ENCODE results near the gene MROH8. TPM values are rescaled to one million over a fixed set of nuclear protein-coding genes. Genes with fewer than 3 reads are reported as not detected.

MROH8 gene
- total RNA-seq, 1 experiment from 2014 or later: 1.8 TPM

DNA sequence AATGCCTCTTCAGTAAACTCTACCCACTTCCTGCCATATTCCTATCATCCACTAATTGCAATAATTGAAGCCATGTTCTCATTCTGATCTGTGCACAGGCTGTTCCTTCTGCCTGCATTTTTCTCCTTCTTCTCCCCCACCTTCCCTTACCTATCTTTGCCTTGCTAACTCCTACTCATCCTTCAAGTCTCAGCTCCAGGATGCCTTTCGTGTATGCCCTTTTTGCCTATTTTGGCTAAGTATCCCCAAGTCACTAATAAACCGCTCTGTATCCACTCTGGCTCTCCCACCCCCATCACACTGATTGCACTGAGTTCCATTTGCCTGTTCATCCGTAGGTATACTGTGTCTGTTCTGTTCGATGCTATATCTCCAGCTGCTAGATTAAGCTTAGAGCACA is 6.5 kb downstream of the MROH8 start:
- Histone ChIP-seq H3K4me3 (ENCODE audit: low read depth in 2 of 2, low read length in 2 of 2) (no peak overlapping the region), H3K27me3 (ENCODE audit: control insufficient read depth, insufficient read depth, low read length) (no peaks in the 10 kb centered on the region), H3K9me3 (ENCODE audit: control insufficient read depth, insufficient read depth, low read depth, low read length) (no peaks in the 10 kb centered on the region), H3K4me1 (ENCODE audit: control insufficient read depth, insufficient read depth, low read length) (peaks cover 3% of the 10 kb centered on the region; the same call in 1 of the 2 replicates), H3K36me3 (ENCODE audit: control insufficient read depth, insufficient read depth, low read length) (no peaks in the 10 kb centered on the region), H3K27ac (ENCODE audit: low read length) (no peak overlapping the region)
- intact Hi-C loops (cut with micrococcal nuclease; ENCODE audit: unreplicated experiment) (no loop called here), in situ Hi-C loops (cut with HindIII; ENCODE audit: low pct_unique_long_range_greater_than_20kb, low sequenced_read_pairs) (no loop called here)
- TF ChIP-seq SIN3A (IDR thresholded peaks at IDR 0.05; ENCODE audit: borderline replicate concordance, insufficient read depth, low read depth, low read length): no peak
- no peak for TF ChIP-seq TCF7L2 (IDR thresholded peaks at IDR 0.05; ENCODE audit: low read depth, low read length)
- TF ChIP-seq, protein P1, sequence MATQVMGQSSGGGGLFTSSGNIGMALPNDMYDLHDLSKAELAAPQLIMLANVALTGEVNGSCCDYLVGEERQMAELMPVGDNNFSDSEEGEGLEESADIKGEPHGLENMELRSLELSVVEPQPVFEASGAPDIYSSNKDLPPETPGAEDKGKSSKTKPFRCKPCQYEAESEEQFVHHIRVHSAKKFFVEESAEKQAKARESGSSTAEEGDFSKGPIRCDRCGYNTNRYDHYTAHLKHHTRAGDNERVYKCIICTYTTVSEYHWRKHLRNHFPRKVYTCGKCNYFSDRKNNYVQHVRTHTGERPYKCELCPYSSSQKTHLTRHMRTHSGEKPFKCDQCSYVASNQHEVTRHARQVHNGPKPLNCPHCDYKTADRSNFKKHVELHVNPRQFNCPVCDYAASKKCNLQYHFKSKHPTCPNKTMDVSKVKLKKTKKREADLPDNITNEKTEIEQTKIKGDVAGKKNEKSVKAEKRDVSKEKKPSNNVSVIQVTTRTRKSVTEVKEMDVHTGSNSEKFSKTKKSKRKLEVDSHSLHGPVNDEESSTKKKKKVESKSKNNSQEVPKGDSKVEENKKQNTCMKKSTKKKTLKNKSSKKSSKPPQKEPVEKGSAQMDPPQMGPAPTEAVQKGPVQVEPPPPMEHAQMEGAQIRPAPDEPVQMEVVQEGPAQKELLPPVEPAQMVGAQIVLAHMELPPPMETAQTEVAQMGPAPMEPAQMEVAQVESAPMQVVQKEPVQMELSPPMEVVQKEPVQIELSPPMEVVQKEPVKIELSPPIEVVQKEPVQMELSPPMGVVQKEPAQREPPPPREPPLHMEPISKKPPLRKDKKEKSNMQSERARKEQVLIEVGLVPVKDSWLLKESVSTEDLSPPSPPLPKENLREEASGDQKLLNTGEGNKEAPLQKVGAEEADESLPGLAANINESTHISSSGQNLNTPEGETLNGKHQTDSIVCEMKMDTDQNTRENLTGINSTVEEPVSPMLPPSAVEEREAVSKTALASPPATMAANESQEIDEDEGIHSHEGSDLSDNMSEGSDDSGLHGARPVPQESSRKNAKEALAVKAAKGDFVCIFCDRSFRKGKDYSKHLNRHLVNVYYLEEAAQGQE (IDR thresholded peaks at IDR 0.05; ENCODE audit: insufficient read depth in 1 of 2, low read depth in 2 of 2, low read length in 1 of 2): no peak
- no peak for TF ChIP-seq POLR2AphosphoS5 (IDR thresholded peaks at IDR 0.05; ENCODE audit: low read depth, low read length)
- TF ChIP-seq, protein P2, sequence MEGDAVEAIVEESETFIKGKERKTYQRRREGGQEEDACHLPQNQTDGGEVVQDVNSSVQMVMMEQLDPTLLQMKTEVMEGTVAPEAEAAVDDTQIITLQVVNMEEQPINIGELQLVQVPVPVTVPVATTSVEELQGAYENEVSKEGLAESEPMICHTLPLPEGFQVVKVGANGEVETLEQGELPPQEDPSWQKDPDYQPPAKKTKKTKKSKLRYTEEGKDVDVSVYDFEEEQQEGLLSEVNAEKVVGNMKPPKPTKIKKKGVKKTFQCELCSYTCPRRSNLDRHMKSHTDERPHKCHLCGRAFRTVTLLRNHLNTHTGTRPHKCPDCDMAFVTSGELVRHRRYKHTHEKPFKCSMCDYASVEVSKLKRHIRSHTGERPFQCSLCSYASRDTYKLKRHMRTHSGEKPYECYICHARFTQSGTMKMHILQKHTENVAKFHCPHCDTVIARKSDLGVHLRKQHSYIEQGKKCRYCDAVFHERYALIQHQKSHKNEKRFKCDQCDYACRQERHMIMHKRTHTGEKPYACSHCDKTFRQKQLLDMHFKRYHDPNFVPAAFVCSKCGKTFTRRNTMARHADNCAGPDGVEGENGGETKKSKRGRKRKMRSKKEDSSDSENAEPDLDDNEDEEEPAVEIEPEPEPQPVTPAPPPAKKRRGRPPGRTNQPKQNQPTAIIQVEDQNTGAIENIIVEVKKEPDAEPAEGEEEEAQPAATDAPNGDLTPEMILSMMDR (IDR thresholded peaks at IDR 0.05): no peak
- DNase-seq (ENCODE audit: low read depth, low spot score) (no peak), ATAC-seq (no peak)
- ChIA-PET POLR2A (no interaction called here), CTCF (no interaction called here)
- BruUV-seq (replicated peaks): no TSS peak

DNA sequence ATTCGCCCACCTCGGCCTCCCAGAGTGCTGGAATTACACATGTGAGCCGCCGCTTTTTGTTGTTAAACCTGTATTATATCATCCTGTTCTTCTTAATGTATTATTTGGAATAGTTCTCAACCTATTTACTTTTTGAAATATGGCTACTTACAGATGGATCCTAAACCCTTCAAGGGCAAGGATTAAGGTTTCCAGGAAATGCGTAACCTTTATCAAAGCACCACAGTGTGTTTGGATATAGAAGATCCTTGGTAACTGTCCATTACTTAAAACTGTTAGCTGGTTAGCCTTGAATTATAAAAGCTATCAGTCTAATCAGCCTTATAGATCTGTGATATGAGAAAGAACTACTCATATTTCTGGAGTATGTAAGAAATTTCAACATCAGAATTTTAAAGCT is 12.5 kb downstream of the MROH8 start:
- TF ChIP-seq TCF7L2 (IDR thresholded peaks at IDR 0.05; ENCODE audit: low read depth, low read length) (no peak), SIN3A (IDR thresholded peaks at IDR 0.05; ENCODE audit: borderline replicate concordance, insufficient read depth, low read depth, low read length) (no peak), POLR2AphosphoS5 (IDR thresholded peaks at IDR 0.05; ENCODE audit: low read depth, low read length) (no peak)
- TF ChIP-seq, protein P1 (IDR thresholded peaks at IDR 0.05; ENCODE audit: insufficient read depth in 1 of 2, low read depth in 2 of 2, low read length in 1 of 2): no peak
- TF ChIP-seq, protein P2 (IDR thresholded peaks at IDR 0.05): no peak
- intact Hi-C loops (cut with micrococcal nuclease; ENCODE audit: unreplicated experiment): no loop called here
- Histone ChIP-seq H3K36me3 (ENCODE audit: control insufficient read depth, insufficient read depth, low read length) (no peaks in the 10 kb centered on the region), H3K9me3 (ENCODE audit: control insufficient read depth, insufficient read depth, low read depth, low read length) (no peaks in the 10 kb centered on the region), H3K4me3 (ENCODE audit: low read depth in 2 of 2, low read length in 2 of 2) (no peak overlapping the region), H3K4me1 (ENCODE audit: control insufficient read depth, insufficient read depth, low read length) (no peaks in the 10 kb centered on the region), H3K27ac (ENCODE audit: low read length) (no peak overlapping the region), H3K27me3 (ENCODE audit: control insufficient read depth, insufficient read depth, low read length) (peaks cover 6% of the 10 kb centered on the region; the same call in 1 of the 2 replicates)
- ATAC-seq (no peak), DNase-seq (ENCODE audit: low read depth, low spot score) (no peak)
- in situ Hi-C loops (cut with HindIII; ENCODE audit: low pct_unique_long_range_greater_than_20kb, low sequenced_read_pairs): no loop called here
- CTCF ChIA-PET: interaction anchor here (0.6 to 0.8 kb wide), 2 partner anchors 10 to 15 kb away, joined by 3 to 14 read pairs; no protein-coding TSS in a partner anchor
- BruUV-seq (replicated peaks): no TSS peak
- POLR2A ChIA-PET: no interaction called here

Data from Panc1 (cell line).